GM12878 (cell line): ENCODE measurements around the gene MID2. TPM values are rescaled to one million over a fixed set of nuclear protein-coding genes. Genes with fewer than 3 reads are reported as not detected.

Experiments
- polyA plus RNA-seq, 11 experiments: library from polyadenylated mRNA; depleted of rRNA in 4 of 11; unstranded in 6 of 11; stranded (reverse) in 5 of 11; fragments of >200 nt; fragmentation: Nextera tagmentation in 4 of 11; fragmentation: Illumina TruSeq in 1 of 11; extraction: Ambion mirVana in 4 of 11; extraction: Trizol in 1 of 11; gene quantifications; 1 replicate in 1 of 11; 2 replicates in 10 of 11; pipeline versions ENCODE4 v1.2.1 to v1.2.3, GENCODE V29; 2011 to 2016; ENCODE audit warnings: inconsistent platforms in 2 of 11, missing spikeins in 2 of 11, low read depth in 1 of 11
- small RNA-seq: library from RNA; depleted of rRNA; stranded (forward); fragments of <200 nt; gene quantifications from one replicate; pipeline ENCODE3, GENCODE V24; 2014
- total RNA-seq, 4 experiments: library from RNA; depleted of rRNA in 3 of 4; stranded (reverse); fragments of >200 nt in 3 of 4; fragmentation: Illumina TruSeq in 1 of 4; extraction: Trizol in 1 of 4; gene quantifications; 2 replicates each; pipeline versions ENCODE4 v1.2.1 to v1.2.3, GENCODE V29; 2013 to 2021
- TF ChIP-seq, protein P1 (sequence below): fragments of 450-650 bp; IDR thresholded peaks from 2 replicates; pipeline ENCODE4 v1.6.1; 2016; ENCODE audit warnings: mild to moderate bottlenecking

MID2 gene
- total and polyA plus RNA-seq, 10 of the 15 experiments (the other 5 are each of a cell fraction or from before 2014, with no cell fraction given), result 0.04 to 0.21 TPM; not detected in 8

DNA sequence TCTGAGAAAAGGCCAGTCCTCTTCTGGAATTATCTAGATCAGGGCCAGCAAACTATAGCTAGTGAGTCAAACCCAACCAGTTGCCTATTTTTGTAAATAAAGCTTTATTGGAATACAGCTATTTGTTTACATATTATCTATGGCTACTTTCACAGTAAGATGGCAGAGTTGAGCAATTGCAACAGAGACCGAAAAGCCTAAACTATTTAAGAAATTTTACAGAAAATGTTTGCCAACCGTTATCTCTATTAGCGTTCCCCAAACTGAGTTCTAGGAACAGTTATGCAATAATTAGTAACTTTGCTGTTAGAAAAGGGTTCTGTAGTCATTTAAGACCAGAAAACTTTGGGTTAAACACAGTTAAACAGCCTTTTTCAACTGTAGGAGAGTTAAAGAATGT is 146.0 kb downstream of the MID2 start (continued):
- TF ChIP-seq, protein P1, sequence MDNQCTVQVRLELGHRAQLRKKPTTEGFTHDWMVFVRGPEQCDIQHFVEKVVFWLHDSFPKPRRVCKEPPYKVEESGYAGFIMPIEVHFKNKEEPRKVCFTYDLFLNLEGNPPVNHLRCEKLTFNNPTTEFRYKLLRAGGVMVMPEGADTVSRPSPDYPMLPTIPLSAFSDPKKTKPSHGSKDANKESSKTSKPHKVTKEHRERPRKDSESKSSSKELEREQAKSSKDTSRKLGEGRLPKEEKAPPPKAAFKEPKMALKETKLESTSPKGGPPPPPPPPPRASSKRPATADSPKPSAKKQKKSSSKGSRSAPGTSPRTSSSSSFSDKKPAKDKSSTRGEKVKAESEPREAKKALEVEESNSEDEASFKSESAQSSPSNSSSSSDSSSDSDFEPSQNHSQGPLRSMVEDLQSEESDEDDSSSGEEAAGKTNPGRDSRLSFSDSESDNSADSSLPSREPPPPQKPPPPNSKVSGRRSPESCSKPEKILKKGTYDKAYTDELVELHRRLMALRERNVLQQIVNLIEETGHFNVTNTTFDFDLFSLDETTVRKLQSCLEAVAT, result no peak

Small RNAs within 50 kb of the gene (small RNA-seq; reads per million reads assigned to genes)
- not detected for gene RF00019

Other genes starting within 250 kb of the MID2 start
- gene PRPS1, start 197.4 kb upstream of the MID2 start, total RNA-seq (2014; rRNA removed), result 26.5 and 28.1 TPM in 2 replicates
- gene PRPS1, start 197.4 kb upstream of the MID2 start, total RNA-seq (2014; rRNA removed; fragmentation: Illumina TruSeq; extraction: Trizol), result 44.6 and 44.8 TPM in 2 replicates
- gene PRPS1, start 197.4 kb upstream of the MID2 start, total RNA-seq (2021), result 57.3 and 65.8 TPM in 2 replicates
- 86.5 and 105 TPM in 2 replicates for gene PRPS1, start 197.4 kb upstream of the MID2 start, polyA plus RNA-seq (2011; rRNA removed)
- gene PRPS1, start 197.4 kb upstream of the MID2 start, polyA plus RNA-seq (2014; fragmentation: Illumina TruSeq; extraction: Trizol), result 71.2 and 77.5 TPM in 2 replicates
- gene PRPS1, start 197.4 kb upstream of the MID2 start, polyA plus RNA-seq (2014; fragmentation: Nextera tagmentation; extraction: Ambion mirVana), result 10 to 100 TPM; 31.2 to 31.5 TPM
- 54.5 and 64.8 TPM in 2 replicates for gene PRPS1, start 197.4 kb upstream of the MID2 start, polyA plus RNA-seq (2014; rRNA removed)
- 10 to 100 TPM; 76.1 to 77.0 TPM for gene PRPS1, start 197.4 kb upstream of the MID2 start, polyA plus RNA-seq (2016; fragmentation: Nextera tagmentation; extraction: Ambion mirVana)
- 15.7 and 18.1 TPM in 2 replicates for gene TSC22D3, start 50.1 kb upstream of the MID2 start, total RNA-seq (2014; rRNA removed)
- gene TSC22D3, start 50.1 kb upstream of the MID2 start, total RNA-seq (2014; rRNA removed; fragmentation: Illumina TruSeq; extraction: Trizol), result 9.6 and 12.0 TPM in 2 replicates
- gene TSC22D3, start 50.1 kb upstream of the MID2 start, total RNA-seq (2021), result 14.1 and 16.3 TPM in 2 replicates
- gene TSC22D3, start 50.1 kb upstream of the MID2 start, polyA plus RNA-seq (2011; rRNA removed), result 122 and 132 TPM in 2 replicates
- 11.8 and 12.5 TPM in 2 replicates for gene TSC22D3, start 50.1 kb upstream of the MID2 start, polyA plus RNA-seq (2014; fragmentation: Illumina TruSeq; extraction: Trizol)
- gene TSC22D3, start 50.1 kb upstream of the MID2 start, polyA plus RNA-seq (2014; fragmentation: Nextera tagmentation; extraction: Ambion mirVana), result 1 to 10 TPM; 4.6 to 8.6 TPM
- gene TSC22D3, start 50.1 kb upstream of the MID2 start, polyA plus RNA-seq (2014; rRNA removed), result 14.9 and 20.9 TPM in 2 replicates
- 10 to 100 TPM; 19.0 to 21.1 TPM for gene TSC22D3, start 50.1 kb upstream of the MID2 start, polyA plus RNA-seq (2016; fragmentation: Nextera tagmentation; extraction: Ambion mirVana)
- not detected in 2 replicates for gene NCBP2L, start 48.1 kb upstream of the MID2 start, total RNA-seq (2014; rRNA removed)
- gene NCBP2L, start 48.1 kb upstream of the MID2 start, total RNA-seq (2014; rRNA removed; fragmentation: Illumina TruSeq; extraction: Trizol), result not detected in 2 replicates
- not detected in 2 replicates for gene NCBP2L, start 48.1 kb upstream of the MID2 start, total RNA-seq (2021)
- not detected in 2 replicates for gene NCBP2L, start 48.1 kb upstream of the MID2 start, polyA plus RNA-seq (2011; rRNA removed)
- gene NCBP2L, start 48.1 kb upstream of the MID2 start, polyA plus RNA-seq (2014; fragmentation: Illumina TruSeq; extraction: Trizol), result not detected in 2 replicates
- gene NCBP2L, start 48.1 kb upstream of the MID2 start, polyA plus RNA-seq (2014; fragmentation: Nextera tagmentation; extraction: Ambion mirVana), result not detected
- not detected in 2 replicates for gene NCBP2L, start 48.1 kb upstream of the MID2 start, polyA plus RNA-seq (2014; rRNA removed)
- not detected for gene NCBP2L, start 48.1 kb upstream of the MID2 start, polyA plus RNA-seq (2016; fragmentation: Nextera tagmentation; extraction: Ambion mirVana)
- not detected in 2 replicates for gene TEX13B, start 156.5 kb downstream of the MID2 start, total RNA-seq (2014; rRNA removed)
- gene TEX13B, start 156.5 kb downstream of the MID2 start, total RNA-seq (2014; rRNA removed; fragmentation: Illumina TruSeq; extraction: Trizol), result not detected in 2 replicates
- not detected in 2 replicates for gene TEX13B, start 156.5 kb downstream of the MID2 start, total RNA-seq (2021)
- not detected in 2 replicates for gene TEX13B, start 156.5 kb downstream of the MID2 start, polyA plus RNA-seq (2011; rRNA removed)
- not detected in 2 replicates for gene TEX13B, start 156.5 kb downstream of the MID2 start, polyA plus RNA-seq (2014; fragmentation: Illumina TruSeq; extraction: Trizol)
- not detected for gene TEX13B, start 156.5 kb downstream of the MID2 start, polyA plus RNA-seq (2014; fragmentation: Nextera tagmentation; extraction: Ambion mirVana)
- gene TEX13B, start 156.5 kb downstream of the MID2 start, polyA plus RNA-seq (2014; rRNA removed), result not detected in 2 replicates
- not detected for gene TEX13B, start 156.5 kb downstream of the MID2 start, polyA plus RNA-seq (2016; fragmentation: Nextera tagmentation; extraction: Ambion mirVana)
- gene VSIG1, start 219.2 kb downstream of the MID2 start, total RNA-seq (2014; rRNA removed), result not detected in 2 replicates
- 0.05 TPM in 1 of 2 replicates, not detected in the other for gene VSIG1, start 219.2 kb downstream of the MID2 start, total RNA-seq (2014; rRNA removed; fragmentation: Illumina TruSeq; extraction: Trizol)
- not detected in 2 replicates for gene VSIG1, start 219.2 kb downstream of the MID2 start, total RNA-seq (2021)
- gene VSIG1, start 219.2 kb downstream of the MID2 start, polyA plus RNA-seq (2011; rRNA removed), result 0.03 and 0.04 TPM in 2 replicates
- 0.06 TPM in 1 of 2 replicates, not detected in the other for gene VSIG1, start 219.2 kb downstream of the MID2 start, polyA plus RNA-seq (2014; fragmentation: Illumina TruSeq; extraction: Trizol)
- not detected for gene VSIG1, start 219.2 kb downstream of the MID2 start, polyA plus RNA-seq (2014; fragmentation: Nextera tagmentation; extraction: Ambion mirVana)
- 0.08 TPM in 1 of 2 replicates, not detected in the other for gene VSIG1, start 219.2 kb downstream of the MID2 start, polyA plus RNA-seq (2014; rRNA removed)
- not detected for gene VSIG1, start 219.2 kb downstream of the MID2 start, polyA plus RNA-seq (2016; fragmentation: Nextera tagmentation; extraction: Ambion mirVana)